HTERT RPE-1 (cell line): Measurements from ENCODE around the gene PSAP.

Source experiments
- in situ Hi-C: fragments of 300-500 bp; cut with MboI; formaldehyde crosslinking; loops from 4 replicates; pipeline ENCODE4 v1.14.3; 2020; ENCODE audit warnings: low sequenced_read_pairs

Gene PSAP

DNA sequence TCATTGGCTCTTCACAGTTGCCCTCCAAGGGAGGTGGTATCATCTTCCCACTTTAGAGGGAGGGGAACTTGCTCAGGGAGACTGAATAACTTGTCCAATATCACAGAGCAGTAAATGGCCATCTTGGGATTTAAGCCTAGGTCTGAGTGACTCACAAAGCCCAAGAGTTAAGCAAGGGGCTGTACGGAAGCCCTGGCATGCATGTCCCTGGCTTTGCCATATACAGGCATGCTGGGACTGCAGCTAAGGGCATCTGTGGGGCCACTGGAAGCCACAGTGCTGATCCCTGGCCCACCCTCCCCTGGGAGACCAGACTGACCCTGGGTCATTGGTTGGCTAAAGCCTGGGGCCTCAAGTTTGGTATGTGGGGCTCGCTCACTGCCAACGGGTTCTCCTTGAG is 80.8 kb downstream of the PSAP start:
- in situ Hi-C loops: no loop called here

DNA sequence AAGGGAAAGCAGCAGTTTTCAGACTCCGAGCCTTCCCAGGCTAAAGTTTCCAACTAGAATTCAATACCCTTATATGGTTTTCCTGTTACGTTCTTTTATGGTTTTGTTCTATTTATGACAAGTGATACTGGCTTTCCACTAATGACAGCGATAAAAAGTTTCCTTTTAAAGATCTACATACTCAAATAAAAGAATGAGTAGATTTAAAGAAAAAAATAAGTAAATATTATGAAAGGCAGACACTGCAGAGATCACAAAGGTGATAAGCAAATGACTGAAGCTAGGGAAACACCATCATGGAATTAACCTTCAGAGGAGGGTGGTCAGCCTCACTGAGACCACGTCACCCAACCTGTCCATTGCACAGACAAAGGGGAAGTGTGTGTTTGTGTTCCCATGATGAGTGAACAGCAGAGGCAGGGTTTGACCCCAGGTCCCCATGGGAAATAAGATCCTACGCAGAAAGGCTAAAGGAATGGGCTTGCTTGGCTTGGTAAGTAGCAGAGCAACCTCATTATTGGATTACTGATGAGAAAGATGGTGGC is 81.7 kb downstream of the PSAP start:
- in situ Hi-C loops: no loop called here

DNA sequence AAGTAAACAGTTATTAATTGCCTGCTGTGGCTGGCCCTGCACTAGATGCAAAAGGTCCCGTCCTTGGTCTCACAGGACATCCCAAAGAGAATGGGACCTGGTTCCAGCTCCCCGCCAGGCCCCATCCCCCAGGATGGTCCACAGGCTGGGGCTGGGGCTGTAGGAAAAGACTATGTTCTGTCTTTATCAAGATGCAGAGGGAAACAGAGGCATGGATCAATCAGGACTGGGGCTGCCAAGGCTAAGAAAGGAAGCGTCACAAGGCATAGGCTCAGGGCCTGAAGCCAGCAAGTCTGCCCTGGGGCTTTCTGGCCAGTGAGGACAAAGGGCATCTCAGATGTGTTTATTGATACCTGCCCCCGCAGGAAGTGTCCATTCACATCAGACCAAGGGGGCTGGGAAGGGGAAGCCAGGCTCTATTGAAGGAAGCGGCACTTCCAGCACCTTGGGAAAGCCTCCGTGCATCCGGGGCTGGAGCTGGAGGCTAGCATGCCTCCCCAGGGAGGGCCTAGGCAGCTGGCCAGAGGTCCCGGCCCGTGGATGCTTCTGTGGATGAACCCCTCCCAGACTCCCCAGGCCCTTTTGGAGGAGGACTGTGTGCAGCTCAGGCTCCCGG is 83.5 kb downstream of the PSAP start:
- in situ Hi-C loops: no loop called here

DNA sequence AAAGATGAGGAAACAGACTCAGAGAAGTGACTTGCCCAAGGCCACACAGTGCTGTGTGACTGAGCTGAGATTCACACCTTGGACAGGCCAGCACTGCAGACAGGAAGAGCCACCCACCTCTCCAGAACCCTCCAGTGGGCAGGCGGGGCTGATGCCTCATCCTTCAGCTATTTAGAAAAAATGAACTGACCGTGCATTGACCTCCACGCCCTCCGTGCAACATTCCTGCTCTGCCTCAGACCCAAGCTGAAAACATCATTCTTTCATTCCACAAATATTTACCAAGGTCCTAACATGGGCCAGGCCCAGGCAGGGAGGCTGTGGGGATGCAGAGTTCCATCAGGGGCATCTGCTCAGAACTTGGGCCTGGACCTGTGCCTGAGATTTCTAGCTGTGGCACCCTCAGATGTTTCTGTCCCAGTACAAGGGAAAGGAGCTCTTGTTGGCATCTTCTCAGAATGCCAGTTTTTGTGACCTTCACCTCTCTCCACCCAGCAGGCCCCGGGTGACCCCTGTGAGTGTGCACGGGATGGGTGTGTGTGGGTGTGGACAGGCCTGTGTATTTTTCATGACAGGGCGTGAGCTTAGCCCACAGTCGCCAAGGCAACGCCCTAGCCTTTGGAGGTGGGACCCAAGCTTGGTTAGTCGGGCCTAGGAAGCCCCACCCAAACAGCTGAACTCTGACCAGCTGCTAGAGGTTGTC is 84.2 kb downstream of the PSAP start:
- in situ Hi-C loops: no loop called here
